Upper lobe of left lung (tissue), 4 donors: ENCODE data around the gene MIGA1.
"Not testable (repeated sequence)": the region's sequence is repeated elsewhere in the genome, so short reads cannot be mapped to it uniquely, and the experiment has no call there.

ENCODE experiments used
- POLR2A ChIP-seq, 4 donors: fragments of 450-650 bp; IDR thresholded peaks; one replicate each; pipeline ENCODE4 v1.5.1; 2016 to 2017; ENCODE audit warnings: antibody characterized with exemption in 4 of 4, mild to moderate bottlenecking in 2 of 4
- TF ChIP-seq, protein P1 (sequence below), 6 experiments: fragments of 450-650 bp in 4 of 6; fragments of 200-600 bp in 2 of 6; sonication (generic) in 2 of 6; IDR thresholded peaks; one replicate each; pipeline ENCODE4 v1.5.1; 2016 to 2019; ENCODE audit warnings: antibody characterized with exemption in 6 of 6

DNA sequence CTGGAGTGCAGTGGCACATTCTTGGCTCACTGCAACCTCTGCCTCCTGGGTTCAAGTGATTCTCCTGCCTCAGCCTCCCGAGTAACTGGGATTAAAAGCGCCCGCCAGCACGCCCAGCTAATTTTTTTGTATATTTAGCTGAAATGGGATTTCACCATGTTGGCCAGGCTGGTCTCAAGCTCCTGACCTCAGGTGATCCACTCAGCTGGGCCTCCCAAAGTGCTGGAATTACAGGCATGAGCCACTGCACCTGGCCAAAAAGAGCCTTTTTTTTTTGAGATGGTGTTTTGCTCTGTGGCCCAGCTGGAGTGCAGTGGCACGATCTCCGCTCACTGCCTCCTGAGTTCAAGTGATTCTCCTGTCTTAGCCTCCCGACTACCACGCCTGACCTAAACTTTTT, 47.4 kb downstream of the MIGA1 start:
- TF ChIP-seq, protein P1, sequence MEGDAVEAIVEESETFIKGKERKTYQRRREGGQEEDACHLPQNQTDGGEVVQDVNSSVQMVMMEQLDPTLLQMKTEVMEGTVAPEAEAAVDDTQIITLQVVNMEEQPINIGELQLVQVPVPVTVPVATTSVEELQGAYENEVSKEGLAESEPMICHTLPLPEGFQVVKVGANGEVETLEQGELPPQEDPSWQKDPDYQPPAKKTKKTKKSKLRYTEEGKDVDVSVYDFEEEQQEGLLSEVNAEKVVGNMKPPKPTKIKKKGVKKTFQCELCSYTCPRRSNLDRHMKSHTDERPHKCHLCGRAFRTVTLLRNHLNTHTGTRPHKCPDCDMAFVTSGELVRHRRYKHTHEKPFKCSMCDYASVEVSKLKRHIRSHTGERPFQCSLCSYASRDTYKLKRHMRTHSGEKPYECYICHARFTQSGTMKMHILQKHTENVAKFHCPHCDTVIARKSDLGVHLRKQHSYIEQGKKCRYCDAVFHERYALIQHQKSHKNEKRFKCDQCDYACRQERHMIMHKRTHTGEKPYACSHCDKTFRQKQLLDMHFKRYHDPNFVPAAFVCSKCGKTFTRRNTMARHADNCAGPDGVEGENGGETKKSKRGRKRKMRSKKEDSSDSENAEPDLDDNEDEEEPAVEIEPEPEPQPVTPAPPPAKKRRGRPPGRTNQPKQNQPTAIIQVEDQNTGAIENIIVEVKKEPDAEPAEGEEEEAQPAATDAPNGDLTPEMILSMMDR (IDR thresholded peaks at IDR 0.05), result not testable (repeated sequence)
- TF ChIP-seq POLR2A (IDR thresholded peaks at IDR 0.05), result not testable (repeated sequence)
